ENCODE measurements around the gene EP400. TPM values are rescaled to one million over a fixed set of nuclear protein-coding genes. Genes with fewer than 3 reads are reported as not detected.
A peak's percentile ranks its signal among the peaks of the same experiment; 100 is the strongest.

Gene EP400
- total RNA-seq, 1 donor from 2014 or later: 41.4 TPM

- peaks cover 100% of the 10 kb centered on the region for H3K36me3 ChIP-seq
Observed at GRCh38 chr12:132030367-132031038, 80.8 kb downstream of the EP400 start.

GRCh38 chr12:132033627-132034026 is 83.9 kb downstream of the EP400 start:
- Histone ChIP-seq H3K9me3 (no peaks in the 10 kb centered on the region), H3K36me3 (peaks cover 97% of the 10 kb centered on the region), H3K4me1 (no peaks in the 10 kb centered on the region), H3K4me3 (no peak overlapping the region), H3K27me3 (no peaks in the 10 kb centered on the region), H3K27ac (no peak overlapping the region)
- no peak for DNase-seq
- intact Hi-C loops (cut with DNase I): no loop called here
- ATAC-seq: no peak
- TF ChIP-seq CTCF (IDR thresholded peaks at IDR 0.05): no peak

More at GRCh38 chr12:132030367-132031038, 80.8 kb downstream of the EP400 start:
- intact Hi-C loops (cut with DNase I): no loop called here
- no peak for TF ChIP-seq CTCF (IDR thresholded peaks at IDR 0.05)
- Histone ChIP-seq H3K9me3 (no peaks in the 10 kb centered on the region), H3K4me3 (no peak overlapping the region), H3K4me1 (no peaks in the 10 kb centered on the region), H3K27me3 (no peaks in the 10 kb centered on the region), H3K27ac (no peak overlapping the region)
- DNase-seq (no peak), ATAC-seq (no peak)

- peaks cover 91% of the 10 kb centered on the region for H3K36me3 ChIP-seq
- intact Hi-C loops (cut with DNase I): no loop called here
- DNase-seq (no peak), ATAC-seq (no peak)
- H3K4me3 ChIP-seq: no peak overlapping the region
- H3K9me3 ChIP-seq: no peaks in the 10 kb centered on the region
- no peak overlapping the region for H3K27ac ChIP-seq
- no peak for TF ChIP-seq CTCF (IDR thresholded peaks at IDR 0.05)
- no peaks in the 10 kb centered on the region for H3K4me1 ChIP-seq
- H3K27me3 ChIP-seq: no peaks in the 10 kb centered on the region
Observed at GRCh38 chr12:132036063-132036683, 86.4 kb downstream of the EP400 start.

- Histone ChIP-seq H3K4me1 (no peaks in the 10 kb centered on the region), H3K36me3 (peaks cover 85% of the 10 kb centered on the region), H3K9me3 (no peaks in the 10 kb centered on the region), H3K27me3 (no peaks in the 10 kb centered on the region), H3K4me3 (no peak overlapping the region), H3K27ac (no peak overlapping the region)
- DNase-seq: peak; percentile 55
- no peak for TF ChIP-seq CTCF (IDR thresholded peaks at IDR 0.05)
- no peak for ATAC-seq
- intact Hi-C loops (cut with DNase I): no loop called here
Observed at GRCh38 chr12:132040906-132041606, 91.3 kb downstream of the EP400 start.

GRCh38 chr12:132043216-132043615 is 93.5 kb downstream of the EP400 start:
- Histone ChIP-seq H3K4me1 (no peaks in the 10 kb centered on the region), H3K27me3 (no peaks in the 10 kb centered on the region), H3K4me3 (no peak overlapping the region), H3K36me3 (peaks cover 77% of the 10 kb centered on the region), H3K27ac (no peak overlapping the region), H3K9me3 (no peaks in the 10 kb centered on the region)
- intact Hi-C loops (cut with DNase I): no loop called here
- ATAC-seq (no peak), DNase-seq (peak; percentile 2)
- TF ChIP-seq CTCF (IDR thresholded peaks at IDR 0.05): no peak

Measured in upper lobe of right lung (tissue), 1 donor.